Bronchial epithelial cell (primary cell): ENCODE results near the gene HGD. TPM values are rescaled to one million over a fixed set of nuclear protein-coding genes. Genes with fewer than 3 reads are reported as not detected.
A peak's percentile ranks its signal among the peaks of the same experiment; 100 is the strongest.
"Not testable (repeated sequence)": the region's sequence is repeated elsewhere in the genome, so short reads cannot be mapped to it uniquely, and the experiment has no call there.

ENCODE experiments used
- DNase-seq: peaks from one replicate; pipeline ENCODE4 v3.0.0-alpha.2; 2010; ENCODE audit warnings: low read depth
- FAIRE-seq: peaks from 2 replicates; lab custom pipeline; 2011; peaks lifted over from hg19 to GRCh38; lab: Jason Lieb, UNC
- H3K27me3 ChIP-seq: 2 replicates; pipeline ENCODE4 v1.5.1; 2011; ENCODE audit warnings: low read length; ENCODE audit not compliant: control insufficient read depth, insufficient read depth
- H3K36me3 ChIP-seq: 2 replicates; pipeline ENCODE4 v1.5.1; 2011; ENCODE audit warnings: low read length; ENCODE audit not compliant: control insufficient read depth, insufficient read depth
- H3K4me3 ChIP-seq: 2 replicates; pipeline ENCODE4 v1.5.1; 2011; ENCODE audit warnings: mild to moderate bottlenecking, low read depth, low read length, control low read depth
- CTCF ChIP-seq: IDR thresholded peaks from 2 replicates; pipeline ENCODE4 v1.5.1; 2011; ENCODE audit warnings: mild to moderate bottlenecking, moderate library complexity, low read length, control low read depth, inconsistent platforms; ENCODE audit not compliant: insufficient read depth, severe bottlenecking
- total RNA-seq: library from RNA; depleted of rRNA; stranded (reverse); fragments of >200 nt; gene quantifications from 2 replicates; pipeline ENCODE4 v1.2.1, GENCODE V29; 2014

The HGD gene
- under 0.01 and 0.38 TPM in 2 replicates for total RNA-seq

DNA sequence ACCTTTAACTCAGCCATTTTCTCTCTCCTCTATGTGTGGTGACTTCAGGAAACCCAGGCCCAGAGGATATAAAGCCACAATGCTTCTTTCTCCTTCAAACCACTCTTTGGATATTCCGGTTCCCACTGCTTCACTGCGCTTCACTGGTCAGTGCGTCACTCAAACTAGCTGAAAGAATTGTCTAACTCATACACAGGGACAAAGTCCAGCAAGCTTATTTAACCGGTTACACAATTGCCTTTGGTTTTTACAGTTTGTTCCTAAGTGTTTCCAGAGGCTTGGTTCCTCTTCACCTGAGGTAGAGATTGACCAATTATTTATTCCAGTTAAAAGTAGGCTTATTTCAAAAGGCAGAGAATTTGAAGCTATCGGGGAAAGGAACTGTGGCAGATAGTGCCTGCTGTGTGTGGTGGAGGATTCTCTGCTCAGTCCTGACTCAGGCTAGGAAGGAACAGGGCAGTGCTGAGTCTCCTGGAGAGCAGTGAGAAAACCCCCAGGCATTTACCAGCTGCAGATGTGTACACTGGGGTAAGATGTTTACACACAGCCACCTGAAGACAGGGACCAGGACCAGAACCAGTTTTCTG, at the start of gene HGD:
Gene HGD (minus strand): TSS at position 145 of the 587 bp plus-strand sequence. CDS start 128 bp downstream, at position 17.
- no peak for FAIRE-seq

DNA sequence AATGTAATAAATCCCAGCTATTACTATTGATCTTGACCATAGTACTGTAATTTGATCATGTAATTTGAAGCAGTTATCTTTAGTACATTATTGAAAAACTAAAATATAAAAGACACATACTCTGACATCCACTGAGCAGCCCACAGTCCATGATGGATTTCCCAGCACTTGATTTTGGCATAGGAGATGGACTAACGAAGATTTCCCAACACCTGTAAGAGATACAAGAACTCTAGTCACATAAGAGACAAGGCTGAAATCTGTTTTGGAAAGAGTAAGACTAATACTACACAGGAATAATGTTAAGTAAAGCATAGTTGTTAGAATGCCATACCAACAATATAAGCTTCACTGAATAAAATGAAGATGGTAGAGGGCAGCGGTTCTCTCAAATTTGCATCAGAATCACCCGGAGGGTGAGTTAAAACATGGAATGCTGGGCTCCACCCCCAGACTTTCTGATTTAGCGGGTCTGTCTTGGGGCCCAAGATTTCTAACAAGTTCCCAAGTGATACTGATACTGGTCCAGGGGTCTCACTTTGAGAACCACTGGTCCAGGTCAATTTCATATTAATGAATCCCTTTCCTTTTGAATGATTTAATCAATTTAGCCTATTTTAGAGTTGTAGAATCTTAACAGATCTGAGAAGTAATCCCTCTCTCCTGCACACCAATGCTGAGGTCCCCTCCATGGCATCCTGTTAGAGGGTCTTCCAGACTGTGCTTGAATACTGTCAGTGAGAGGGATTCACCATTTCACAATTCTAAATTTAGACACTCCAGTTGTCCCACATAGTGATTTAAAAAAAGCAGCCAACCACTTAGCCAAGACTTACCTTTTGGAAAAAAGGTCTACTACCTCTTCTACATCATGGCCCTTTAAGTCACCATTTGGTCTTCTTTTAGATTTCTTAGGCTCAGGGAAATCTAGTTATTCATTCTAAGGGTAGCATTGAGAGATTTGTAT, 48.8 kb upstream of the HGD start:
- no peak overlapping the region for H3K4me3 ChIP-seq
- no peaks in the 10 kb centered on the region for H3K36me3 ChIP-seq
- no peak for FAIRE-seq
- no peak for TF ChIP-seq CTCF
- no peak for DNase-seq
- H3K27me3 ChIP-seq: no peaks in the 10 kb centered on the region

More for the DNA sequence above, at the start of gene HGD:
- Histone ChIP-seq H3K27me3 (no peaks in the 10 kb centered on the region), H3K36me3 (no peaks in the 10 kb centered on the region), H3K4me3 (no peak within 1 kb of the TSS)
- DNase-seq: peak; percentile 23
- no peak for TF ChIP-seq CTCF

DNA sequence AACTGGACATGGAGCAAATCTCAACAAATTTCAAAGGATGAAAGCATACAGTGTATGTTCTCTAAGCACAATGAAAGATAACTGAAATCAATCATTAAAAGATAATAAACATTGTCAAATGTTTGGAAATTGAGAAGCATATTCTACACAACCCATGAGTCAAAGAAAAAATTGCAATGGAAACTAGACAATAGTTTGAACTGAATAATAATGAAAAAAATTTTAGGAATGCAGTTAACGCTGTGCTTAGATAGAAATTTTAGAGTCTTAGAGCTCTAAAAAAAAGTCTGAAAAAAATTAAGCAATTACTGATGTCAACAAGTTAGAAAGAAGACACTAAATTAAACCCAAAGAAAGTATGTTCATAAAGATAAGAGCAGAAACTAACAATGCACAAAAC, 44.8 kb upstream of the HGD start:
- FAIRE-seq (no peak), DNase-seq (no peak)
- no peaks in the 10 kb centered on the region for H3K36me3 ChIP-seq
- no peak for TF ChIP-seq CTCF
- no peak overlapping the region for H3K4me3 ChIP-seq
- no peaks in the 10 kb centered on the region for H3K27me3 ChIP-seq

- H3K4me3 ChIP-seq: peak overlapping the region; percentile 50
- not testable (repeated sequence) for FAIRE-seq
Measured at GRCh38 chr3:120719167-120719834, 37.3 kb upstream of the HGD start.

DNA sequence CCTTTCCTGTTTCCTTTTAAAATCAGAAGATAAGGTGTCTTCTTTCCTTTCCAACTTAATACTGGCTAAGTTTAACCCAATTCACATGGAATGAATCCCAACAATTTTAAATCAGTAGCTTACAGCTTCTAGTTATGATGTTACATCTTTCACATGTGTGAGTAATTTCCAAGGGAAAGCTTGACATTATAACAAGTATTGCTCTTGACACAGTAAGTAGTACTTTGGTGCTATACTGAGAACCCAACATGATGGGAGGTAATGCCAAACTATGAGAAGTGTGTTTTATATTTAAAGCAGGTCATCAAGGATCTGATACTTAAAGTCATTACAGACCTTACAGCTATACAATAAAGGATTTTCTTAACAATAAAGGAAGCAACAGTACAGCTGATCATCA, 31.2 kb upstream of the HGD start:
- TF ChIP-seq CTCF: no peak
- H3K36me3 ChIP-seq: no peaks in the 10 kb centered on the region
- H3K4me3 ChIP-seq: no peak overlapping the region
- H3K27me3 ChIP-seq: no peaks in the 10 kb centered on the region
- no peak for FAIRE-seq
- no peak for DNase-seq

More at GRCh38 chr3:120719167-120719834, 37.3 kb upstream of the HGD start:
- not testable (repeated sequence) for H3K36me3 ChIP-seq, H3K27me3 ChIP-seq
- DNase-seq: peak; percentile 29

DNA sequence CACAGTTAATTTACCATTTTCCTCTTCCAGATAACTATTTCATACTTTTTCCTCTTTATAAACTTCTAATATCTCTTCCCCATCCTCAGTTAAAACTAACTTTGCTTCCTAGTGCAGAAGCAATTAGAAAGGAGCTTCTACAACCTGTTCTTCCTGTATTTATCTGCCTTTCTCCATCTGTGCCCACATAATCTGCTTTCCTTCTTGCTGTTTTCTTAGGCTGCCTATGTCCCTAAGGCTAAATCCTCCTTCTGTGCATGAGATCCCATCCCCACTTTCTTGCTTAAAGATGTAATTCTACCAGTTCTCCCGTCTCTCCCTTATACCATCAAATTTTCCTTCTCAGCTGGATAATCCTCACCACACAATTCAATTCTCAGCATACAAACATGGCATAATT, 28.3 kb upstream of the HGD start:
- Histone ChIP-seq H3K4me3 (no peak overlapping the region), H3K36me3 (no peaks in the 10 kb centered on the region), H3K27me3 (no peaks in the 10 kb centered on the region)
- FAIRE-seq (no peak), DNase-seq (no peak)
- no peak for TF ChIP-seq CTCF
